HepG2 (cell line): Measurements from ENCODE around the gene DGKB.

ENCODE experiments used
- FOXK2 ChIP-seq: fragments of 450-650 bp; IDR thresholded peaks from 2 replicates; pipeline ENCODE4 v1.6.1; 2016
- NFIC ChIP-seq: IDR thresholded peaks from 2 replicates; pipeline ENCODE4 v1.6.1; 2012; ENCODE audit warnings: mild to moderate bottlenecking, low read length, inconsistent platforms
- ZNF234 ChIP-seq: sonication (generic); formaldehyde crosslinking; conservative IDR thresholded peaks from 2 replicates; pipeline ENCODE4 v1.5.1; 2020; ENCODE audit warnings: mild to moderate bottlenecking, missing genetic modification reagents
- TF ChIP-seq, protein P1 (sequence below): sonication (generic); formaldehyde crosslinking; IDR thresholded peaks from 2 replicates; pipeline ENCODE4 v1.4.0; 2020; ENCODE audit warnings: mild to moderate bottlenecking, missing genetic modification reagents

DNA sequence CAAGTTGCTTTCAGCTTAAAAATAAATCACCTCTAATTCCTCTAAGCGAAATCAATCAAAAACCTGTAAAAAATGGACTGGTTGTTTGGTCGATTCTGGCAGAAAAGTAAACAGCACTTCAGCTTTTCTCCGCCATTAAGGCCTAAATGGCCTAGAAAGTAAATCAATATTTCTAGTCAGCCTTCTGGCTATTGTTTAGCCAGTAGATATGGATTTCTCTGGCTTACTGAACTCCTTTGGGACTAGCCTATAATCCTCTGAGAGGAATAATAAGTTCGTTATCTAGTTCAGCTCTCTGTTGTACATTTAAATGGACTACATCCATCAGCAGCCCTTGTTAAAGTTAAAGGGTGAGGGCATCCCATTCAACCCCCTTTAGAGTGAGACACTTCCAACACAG, 513.0 kb downstream of the DGKB start:
- TF ChIP-seq ZNF234 (CRISPR knock-in tag) (no peak), FOXK2 (no peak), NFIC (no peak)
- TF ChIP-seq, protein P1, sequence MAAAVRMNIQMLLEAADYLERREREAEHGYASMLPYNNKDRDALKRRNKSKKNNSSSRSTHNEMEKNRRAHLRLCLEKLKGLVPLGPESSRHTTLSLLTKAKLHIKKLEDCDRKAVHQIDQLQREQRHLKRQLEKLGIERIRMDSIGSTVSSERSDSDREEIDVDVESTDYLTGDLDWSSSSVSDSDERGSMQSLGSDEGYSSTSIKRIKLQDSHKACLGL: no peak
